C4-2B (cell line): Measurements from ENCODE around the gene CYP4F11.

ENCODE experiments used
- ZFX ChIP-seq: fragments of 450-650 bp; IDR thresholded peaks from 2 replicates; pipeline ENCODE4 v1.6.1; 2017
- TF ChIP-seq, protein P1 (sequence below): fragments of 450-650 bp; conservative IDR thresholded peaks from 2 replicates; pipeline ENCODE4 v1.5.1; 2017; ENCODE audit warnings: mild to moderate bottlenecking

DNA sequence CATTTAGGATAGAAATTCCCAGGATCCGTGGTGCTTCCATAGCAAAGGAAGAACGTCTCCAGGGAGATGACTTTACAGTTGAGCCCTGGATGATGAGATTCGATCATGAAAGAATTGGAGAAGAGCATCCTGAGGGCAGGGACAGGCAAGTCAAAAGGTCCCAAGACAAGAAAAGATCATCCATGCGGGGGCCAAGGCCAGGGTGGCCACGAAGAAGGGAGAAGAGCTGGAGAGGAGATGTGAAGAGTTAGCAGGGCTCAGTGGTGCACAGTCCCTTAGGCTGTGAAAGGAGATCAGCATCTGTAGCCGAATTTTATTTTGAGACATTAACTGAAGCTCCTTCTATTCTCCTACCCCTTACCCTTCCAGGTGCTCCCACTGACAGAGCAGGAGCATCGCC is 43.4 kb upstream of the CYP4F11 start:
- TF ChIP-seq ZFX, result no peak
- TF ChIP-seq, protein P1, sequence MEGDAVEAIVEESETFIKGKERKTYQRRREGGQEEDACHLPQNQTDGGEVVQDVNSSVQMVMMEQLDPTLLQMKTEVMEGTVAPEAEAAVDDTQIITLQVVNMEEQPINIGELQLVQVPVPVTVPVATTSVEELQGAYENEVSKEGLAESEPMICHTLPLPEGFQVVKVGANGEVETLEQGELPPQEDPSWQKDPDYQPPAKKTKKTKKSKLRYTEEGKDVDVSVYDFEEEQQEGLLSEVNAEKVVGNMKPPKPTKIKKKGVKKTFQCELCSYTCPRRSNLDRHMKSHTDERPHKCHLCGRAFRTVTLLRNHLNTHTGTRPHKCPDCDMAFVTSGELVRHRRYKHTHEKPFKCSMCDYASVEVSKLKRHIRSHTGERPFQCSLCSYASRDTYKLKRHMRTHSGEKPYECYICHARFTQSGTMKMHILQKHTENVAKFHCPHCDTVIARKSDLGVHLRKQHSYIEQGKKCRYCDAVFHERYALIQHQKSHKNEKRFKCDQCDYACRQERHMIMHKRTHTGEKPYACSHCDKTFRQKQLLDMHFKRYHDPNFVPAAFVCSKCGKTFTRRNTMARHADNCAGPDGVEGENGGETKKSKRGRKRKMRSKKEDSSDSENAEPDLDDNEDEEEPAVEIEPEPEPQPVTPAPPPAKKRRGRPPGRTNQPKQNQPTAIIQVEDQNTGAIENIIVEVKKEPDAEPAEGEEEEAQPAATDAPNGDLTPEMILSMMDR, result no peak
